ENCODE results near the gene AXL.

DNA sequence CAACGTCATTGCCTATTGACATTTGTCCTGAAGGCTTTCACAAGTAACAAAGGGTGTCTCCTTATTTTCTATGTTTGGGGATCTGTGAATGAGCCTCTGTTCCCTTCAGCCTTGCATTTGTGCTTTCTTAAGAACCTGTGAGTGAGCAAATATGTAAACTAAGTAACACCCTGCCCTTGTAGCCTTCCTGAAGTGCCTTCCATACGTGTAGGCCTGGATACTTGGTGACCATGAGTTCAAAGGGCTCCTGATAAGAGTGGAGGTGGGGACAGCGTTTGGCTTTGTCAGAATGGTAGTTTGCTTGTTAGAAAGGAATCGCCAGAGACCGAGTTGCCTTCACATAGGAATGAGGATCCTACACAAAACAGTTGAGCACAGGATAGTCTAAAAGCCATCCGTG is 76.5 kb downstream of the AXL start:
- TF ChIP-seq, protein P1, sequence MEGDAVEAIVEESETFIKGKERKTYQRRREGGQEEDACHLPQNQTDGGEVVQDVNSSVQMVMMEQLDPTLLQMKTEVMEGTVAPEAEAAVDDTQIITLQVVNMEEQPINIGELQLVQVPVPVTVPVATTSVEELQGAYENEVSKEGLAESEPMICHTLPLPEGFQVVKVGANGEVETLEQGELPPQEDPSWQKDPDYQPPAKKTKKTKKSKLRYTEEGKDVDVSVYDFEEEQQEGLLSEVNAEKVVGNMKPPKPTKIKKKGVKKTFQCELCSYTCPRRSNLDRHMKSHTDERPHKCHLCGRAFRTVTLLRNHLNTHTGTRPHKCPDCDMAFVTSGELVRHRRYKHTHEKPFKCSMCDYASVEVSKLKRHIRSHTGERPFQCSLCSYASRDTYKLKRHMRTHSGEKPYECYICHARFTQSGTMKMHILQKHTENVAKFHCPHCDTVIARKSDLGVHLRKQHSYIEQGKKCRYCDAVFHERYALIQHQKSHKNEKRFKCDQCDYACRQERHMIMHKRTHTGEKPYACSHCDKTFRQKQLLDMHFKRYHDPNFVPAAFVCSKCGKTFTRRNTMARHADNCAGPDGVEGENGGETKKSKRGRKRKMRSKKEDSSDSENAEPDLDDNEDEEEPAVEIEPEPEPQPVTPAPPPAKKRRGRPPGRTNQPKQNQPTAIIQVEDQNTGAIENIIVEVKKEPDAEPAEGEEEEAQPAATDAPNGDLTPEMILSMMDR (IDR thresholded peaks at IDR 0.05): no peak
- TF ChIP-seq POLR2AphosphoS5 (IDR thresholded peaks at IDR 0.05) (no peak), POLR2A (IDR thresholded peaks at IDR 0.05) (no peak)

All from prostate gland (tissue), 2 donors.